Measurements from ENCODE around the gene ZNF502.

ZNF502 gene

DNA sequence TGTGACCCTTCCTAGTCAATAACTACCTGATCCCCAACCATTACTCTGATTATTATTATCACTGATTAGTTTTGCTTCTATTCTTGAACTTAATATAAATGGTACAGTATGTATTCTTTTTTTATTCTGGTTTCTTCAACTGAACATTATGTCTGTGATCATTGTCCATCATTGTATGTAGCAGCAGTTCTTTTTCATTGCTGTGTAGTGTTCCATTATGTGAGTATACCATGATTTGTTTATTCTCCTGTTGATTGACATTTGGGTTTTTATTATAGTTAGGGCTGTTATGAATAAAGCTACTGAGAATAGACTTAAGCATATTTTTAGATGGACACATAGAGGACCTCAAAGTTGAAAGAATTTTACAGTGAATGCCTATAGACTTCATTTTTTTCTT is 51.8 kb downstream of the ZNF502 start:
- CTCF ChIA-PET, result no interaction called here

DNA sequence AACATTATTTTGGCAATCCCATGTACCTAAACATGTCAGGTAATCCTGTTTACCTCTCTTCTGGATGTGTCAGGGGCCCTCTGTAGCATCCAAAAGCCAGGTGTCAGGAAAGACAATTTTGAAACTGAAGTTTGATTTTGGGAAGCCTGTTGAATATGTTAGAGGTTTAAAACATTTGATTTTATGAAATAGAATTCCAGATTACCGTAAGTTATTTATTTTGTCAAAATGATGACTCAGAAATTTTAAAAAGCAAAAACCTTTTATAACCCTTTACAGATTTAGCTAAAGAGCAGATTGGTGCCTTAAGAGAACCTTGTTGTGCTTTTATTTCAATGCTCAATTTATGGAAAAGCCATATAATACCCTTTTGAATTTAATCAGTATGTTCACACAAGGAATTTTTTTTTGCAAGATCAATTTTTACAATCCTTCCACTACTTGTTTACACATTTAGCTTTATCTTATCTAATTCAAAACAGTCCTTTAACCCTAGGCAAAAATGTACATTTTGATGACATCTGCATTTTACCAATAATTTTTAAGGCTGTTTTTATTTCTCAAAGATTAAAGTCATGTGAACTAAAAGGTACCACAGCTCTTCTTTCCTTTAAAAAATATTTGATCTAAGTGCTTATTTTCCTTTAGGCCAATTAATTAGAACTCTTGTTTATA is 59.1 kb downstream of the ZNF502 start:
- POLR2A ChIA-PET, result interaction anchor here (1.1 kb wide), 1 partner anchor 10 kb away, joined by 5 read pairs; the partner anchor contains the start of genes KIAA1143 and KIF15

More for the DNA sequence above, 51.8 kb downstream of the ZNF502 start:
- POLR2A ChIA-PET, result no interaction called here
- TF ChIP-seq TARDBP (IDR thresholded peaks at IDR 0.05) (no peak), SP1 (IDR thresholded peaks at IDR 0.05) (no peak), LEF1 (IDR thresholded peaks at IDR 0.05; ENCODE audit: borderline replicate concordance) (no peak)
- TF ChIP-seq, protein P1, sequence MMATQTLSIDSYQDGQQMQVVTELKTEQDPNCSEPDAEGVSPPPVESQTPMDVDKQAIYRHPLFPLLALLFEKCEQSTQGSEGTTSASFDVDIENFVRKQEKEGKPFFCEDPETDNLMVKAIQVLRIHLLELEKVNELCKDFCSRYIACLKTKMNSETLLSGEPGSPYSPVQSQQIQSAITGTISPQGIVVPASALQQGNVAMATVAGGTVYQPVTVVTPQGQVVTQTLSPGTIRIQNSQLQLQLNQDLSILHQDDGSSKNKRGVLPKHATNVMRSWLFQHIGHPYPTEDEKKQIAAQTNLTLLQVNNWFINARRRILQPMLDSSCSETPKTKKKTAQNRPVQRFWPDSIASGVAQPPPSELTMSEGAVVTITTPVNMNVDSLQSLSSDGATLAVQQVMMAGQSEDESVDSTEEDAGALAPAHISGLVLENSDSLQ (IDR thresholded peaks at IDR 0.05), result no peak
- DNase-seq (ENCODE audit: extremely low spot score), result no peak

DNA sequence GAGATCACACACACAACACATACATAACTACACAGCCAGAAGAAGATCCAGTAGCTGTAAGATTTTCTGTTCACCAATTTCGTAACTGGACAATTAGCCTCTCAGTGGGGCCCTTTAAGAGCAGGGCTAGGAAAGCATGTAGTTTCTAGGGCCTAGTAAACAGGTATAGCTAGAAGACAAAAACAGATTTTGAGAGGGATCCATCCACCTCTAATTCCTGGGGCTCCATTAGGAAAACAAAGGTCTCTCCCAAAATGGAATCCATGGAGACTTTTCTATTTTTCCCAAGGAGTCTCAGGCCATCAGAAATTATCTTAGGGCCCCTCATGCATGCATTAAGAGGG is 59.6 kb downstream of the ZNF502 start:
- ChIA-PET CTCF (no interaction called here), POLR2A (interaction anchor here (1.1 kb wide), 1 partner anchor 10 kb away, joined by 5 read pairs; the partner anchor contains the start of genes KIAA1143 and KIF15)
- TF ChIP-seq LEF1 (IDR thresholded peaks at IDR 0.05; ENCODE audit: borderline replicate concordance) (no peak), BHLHE40 (IDR thresholded peaks at IDR 0.05; ENCODE audit: borderline replicate concordance) (no peak), NFRKB (IDR thresholded peaks at IDR 0.05) (no peak), SUZ12 (IDR thresholded peaks at IDR 0.05) (no peak), FOXA1 (IDR thresholded peaks at IDR 0.05) (no peak), SP1 (IDR thresholded peaks at IDR 0.05) (no peak), FOXM1 (IDR thresholded peaks at IDR 0.05; ENCODE audit: borderline replicate concordance) (no peak), ELF4 (IDR thresholded peaks at IDR 0.05) (no peak), L3MBTL2 (conservative IDR thresholded peaks at IDR 0.05) (no peak), TARDBP (IDR thresholded peaks at IDR 0.05) (no peak), CTBP1 (IDR thresholded peaks at IDR 0.05; ENCODE audit: borderline replicate concordance) (no peak), FOXK2 (IDR thresholded peaks at IDR 0.05) (no peak), ARNT (IDR thresholded peaks at IDR 0.05) (no peak), ZNF384 (IDR thresholded peaks at IDR 0.05) (no peak), HDGF (IDR thresholded peaks at IDR 0.05; ENCODE audit: borderline replicate concordance) (no peak)
- TF ChIP-seq, protein P1 (IDR thresholded peaks at IDR 0.05), result no peak
- DNase-seq (ENCODE audit: extremely low spot score), result no peak

More for the DNA sequence above, 59.1 kb downstream of the ZNF502 start:
- TF ChIP-seq SP1 (IDR thresholded peaks at IDR 0.05) (no peak), SUZ12 (IDR thresholded peaks at IDR 0.05) (no peak), ZNF384 (IDR thresholded peaks at IDR 0.05) (no peak)
- TF ChIP-seq, protein P1 (IDR thresholded peaks at IDR 0.05), result no peak
- CTCF ChIA-PET, result no interaction called here
- no peak for DNase-seq (ENCODE audit: extremely low spot score)

Measured in HEK293T (cell line).